GM19238 (cell line): ENCODE measurements around the gene CORO1C.

ENCODE experiments used
- DNase-seq: peaks from one replicate; pipeline ENCODE4 v3.0.0; 2011; ENCODE audit warnings: low spot score; ENCODE audit not compliant: insufficient read length

The CORO1C gene

GRCh38 chr12:108602976-108603704, 128.2 kb downstream of the CORO1C start:
- DNase-seq, result no peak

GRCh38 chr12:108602209-108602705, 129.1 kb downstream of the CORO1C start:
- no peak for DNase-seq

- DNase-seq, result no peak
Observed at GRCh38 chr12:108600702-108601007, 130.7 kb downstream of the CORO1C start.

GRCh38 chr12:108599948-108600701, 131.2 kb downstream of the CORO1C start:
- DNase-seq, result no peak

- no peak for DNase-seq
Observed at GRCh38 chr12:108599541-108599940, 131.8 kb downstream of the CORO1C start.

- DNase-seq, result no peak
Observed at GRCh38 chr12:108598553-108599250, 132.6 kb downstream of the CORO1C start.

GRCh38 chr12:108597559-108598471, 133.5 kb downstream of the CORO1C start, which contains the start of gene TMEM119:
TMEM119 (minus strand) TSS chr12:108598084; CDS start chr12:108592383, 5,701 bp downstream.
- no peak for DNase-seq

GRCh38 chr12:108596854-108597558, 134.3 kb downstream of the CORO1C start:
- no peak for DNase-seq

GRCh38 chr12:108595711-108596647, 135.3 kb downstream of the CORO1C start:
- no peak for DNase-seq
